Measurements from ENCODE around the gene KLB.

KLB gene

GRCh38 chr4:39476187-39476895 lies 69.6 kb downstream of the KLB start:
- peaks cover 9% of the 10 kb centered on the region for H3K36me3 ChIP-seq (replicated peaks)
- in situ Hi-C loops (cut with HindIII; ENCODE audit: low pct_ligation_motif_present, low sequenced_read_pairs), result no loop called here

GRCh38 chr4:39480251-39480650 lies 73.5 kb downstream of the KLB start:
- Histone ChIP-seq H3K4me3 (ENCODE audit: low read depth, low read length) (no peak overlapping the region), H3K27ac (no peak overlapping the region), H3K36me3 (replicated peaks) (no peaks in the 10 kb centered on the region), H3K27me3 (replicated peaks) (no peaks in the 10 kb centered on the region)
- TF ChIP-seq CTCF (IDR thresholded peaks at IDR 0.05; ENCODE audit: low read depth, low read length, missing control alignments), result no peak
- in situ Hi-C loops (cut with HindIII; ENCODE audit: low pct_ligation_motif_present, low sequenced_read_pairs), result no loop called here
- DNase-seq, result no peak

More at GRCh38 chr4:39476187-39476895, 69.6 kb downstream of the KLB start:
- Histone ChIP-seq H3K27ac (no peak overlapping the region), H3K27me3 (replicated peaks) (no peaks in the 10 kb centered on the region), H3K4me3 (ENCODE audit: low read depth, low read length) (no peak overlapping the region)
- DNase-seq, result no peak
- no peak for TF ChIP-seq CTCF (IDR thresholded peaks at IDR 0.05; ENCODE audit: low read depth, low read length, missing control alignments)

GRCh38 chr4:39480902-39481695 lies 74.4 kb downstream of the KLB start:
- Histone ChIP-seq H3K27me3 (replicated peaks) (no peaks in the 10 kb centered on the region), H3K4me3 (ENCODE audit: low read depth, low read length) (no peak overlapping the region), H3K36me3 (replicated peaks) (no peaks in the 10 kb centered on the region), H3K27ac (no peak overlapping the region)
- in situ Hi-C loops (cut with HindIII; ENCODE audit: low pct_ligation_motif_present, low sequenced_read_pairs), result no loop called here
- no peak for TF ChIP-seq CTCF (IDR thresholded peaks at IDR 0.05; ENCODE audit: low read depth, low read length, missing control alignments)
- DNase-seq, result no peak

- Histone ChIP-seq H3K4me3 (ENCODE audit: low read depth, low read length) (no peak overlapping the region), H3K36me3 (replicated peaks) (no peaks in the 10 kb centered on the region), H3K27me3 (replicated peaks) (no peaks in the 10 kb centered on the region), H3K27ac (no peak overlapping the region)
- no peak for DNase-seq
- no peak for TF ChIP-seq CTCF (IDR thresholded peaks at IDR 0.05; ENCODE audit: low read depth, low read length, missing control alignments)
- in situ Hi-C loops (cut with HindIII; ENCODE audit: low pct_ligation_motif_present, low sequenced_read_pairs), result no loop called here
These were observed 78.0 kb downstream of the KLB start for GRCh38 chr4:39484582-39485272.

- no peak for TF ChIP-seq CTCF (IDR thresholded peaks at IDR 0.05; ENCODE audit: low read depth, low read length, missing control alignments)
- Histone ChIP-seq H3K27me3 (replicated peaks) (no peaks in the 10 kb centered on the region), H3K27ac (no peak overlapping the region), H3K4me3 (ENCODE audit: low read depth, low read length) (no peak overlapping the region), H3K36me3 (replicated peaks) (no peaks in the 10 kb centered on the region)
- in situ Hi-C loops (cut with HindIII; ENCODE audit: low pct_ligation_motif_present, low sequenced_read_pairs), result no loop called here
- no peak for DNase-seq
These were observed 79.6 kb downstream of the KLB start for GRCh38 chr4:39486221-39486804.

Measured in brain microvascular endothelial cell (primary cell).